Measurements from ENCODE around the gene GUCY1A2. TPM values are rescaled to one million over a fixed set of nuclear protein-coding genes. Genes with fewer than 3 reads are reported as not detected.

The GUCY1A2 gene
- total and polyA plus RNA-seq, 2 donors (not counting 3 experiments of a cell fraction or from before 2014, with no cell fraction given), result 0.02 to 0.03 TPM

- intact Hi-C loops (cut with micrococcal nuclease), result no loop called here
- CTCF ChIA-PET, result no interaction called here
- Histone ChIP-seq H2AFZ (ENCODE audit: low read depth, low read length) (no peak overlapping the region), H3K4me3 (replicated peaks in 1 of 3; ENCODE audit: insufficient read depth in 1 of 3, low read depth in 1 of 3, low read length in 3 of 3) (no peak overlapping the region), H3K27me3 (ENCODE audit: control insufficient read depth in 2 of 2, insufficient read depth in 2 of 2, low read length in 2 of 2) (no peaks in the 10 kb centered on the region), H3K9ac (replicated peaks; ENCODE audit: extremely low read depth, insufficient read depth, low read length) (no peak overlapping the region), H3K36me3 (ENCODE audit: control insufficient read depth in 2 of 2, extremely low read depth in 1 of 2, insufficient read depth in 2 of 2, low read length in 2 of 2) (no peaks in the 10 kb centered on the region), H3K9me1 (replicated peaks; ENCODE audit: control insufficient read depth, extremely low read depth, insufficient read depth, low read length) (no peaks in the 10 kb centered on the region), H3K79me2 (ENCODE audit: control insufficient read depth, insufficient read depth, low read length) (no peaks in the 10 kb centered on the region), H3K4me1 (ENCODE audit: control insufficient read depth, extremely low read depth, insufficient read depth, low read length) (no peaks in the 10 kb centered on the region), H4K20me1 (replicated peaks; ENCODE audit: control insufficient read depth, extremely low read depth, insufficient read depth, low read length) (no peaks in the 10 kb centered on the region), H3K9me3 (replicated peaks; ENCODE audit: control insufficient read depth, insufficient read depth, low read length) (no peaks in the 10 kb centered on the region), H3K4me2 (ENCODE audit: insufficient read depth, low read length) (no peak overlapping the region), H3K27ac (ENCODE audit: insufficient read depth, low read depth, low read length) (no peak overlapping the region)
- FAIRE-seq (no peak), DNase-seq (ENCODE audit: low read depth, low spot score) (no peak)
- POLR2A ChIA-PET, result no interaction called here
- dilution Hi-C loops (cut with MboI; ENCODE audit: extremely low pct_ligation_motif_present, low sequenced_read_pairs), result no loop called here
- no TSS peak for BruUV-seq (replicated peaks)
- TF ChIP-seq CTCF (IDR thresholded peaks at IDR 0.05; ENCODE audit: extremely low read depth in 1 of 2, insufficient read depth in 1 of 2, low read depth in 1 of 2, low read length in 2 of 2), result no peak
- TF ChIP-seq FOS (IDR thresholded peaks at IDR 0.05; ENCODE audit: borderline replicate concordance, insufficient read depth, low read length), result no peak
- TF ChIP-seq GATA2 (IDR thresholded peaks at IDR 0.05; ENCODE audit: insufficient read depth, insufficient read length, low read depth, low read length), result no peak
- TF ChIP-seq EZH2 (IDR thresholded peaks at IDR 0.05; ENCODE audit: borderline replicate concordance, low read depth, low read length, severe bottlenecking), result no peak
- TF ChIP-seq, protein P1, sequence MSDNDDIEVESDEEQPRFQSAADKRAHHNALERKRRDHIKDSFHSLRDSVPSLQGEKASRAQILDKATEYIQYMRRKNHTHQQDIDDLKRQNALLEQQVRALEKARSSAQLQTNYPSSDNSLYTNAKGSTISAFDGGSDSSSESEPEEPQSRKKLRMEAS (IDR thresholded peaks at IDR 0.05; ENCODE audit: insufficient read depth, insufficient read length), result no peak
- TF ChIP-seq JUN (IDR thresholded peaks at IDR 0.05; ENCODE audit: borderline replicate concordance, insufficient read depth, insufficient read length, low read depth), result no peak
- no peak for TF ChIP-seq MYC (IDR thresholded peaks at IDR 0.05; ENCODE audit: low read depth, low read length)
- TF ChIP-seq POLR2A (IDR thresholded peaks at IDR 0.05; ENCODE audit: low read depth, low read length), result no peak
- TF ChIP-seq POLR2AphosphoS5 (IDR thresholded peaks at IDR 0.05; ENCODE audit: insufficient read depth, low read depth, low read length), result no peak
These were observed 338.7 kb downstream of the GUCY1A2 start for GRCh38 chr11:106679581-106679980.
